OCI-M2 (cell line): ENCODE data around the gene TMEM125.

ENCODE experiments used
- DNase-seq: peaks from one replicate; lab custom pipeline; 2025; ENCODE audit not compliant: unreplicated experiment; lab: John Stamatoyannopoulos, UW

The TMEM125 gene

GRCh38 chr1:43292679-43293078 is 22.9 kb downstream of the TMEM125 start:
- DNase-seq: no peak

GRCh38 chr1:43293176-43293575 is 23.4 kb downstream of the TMEM125 start:
- DNase-seq: no peak

DNA sequence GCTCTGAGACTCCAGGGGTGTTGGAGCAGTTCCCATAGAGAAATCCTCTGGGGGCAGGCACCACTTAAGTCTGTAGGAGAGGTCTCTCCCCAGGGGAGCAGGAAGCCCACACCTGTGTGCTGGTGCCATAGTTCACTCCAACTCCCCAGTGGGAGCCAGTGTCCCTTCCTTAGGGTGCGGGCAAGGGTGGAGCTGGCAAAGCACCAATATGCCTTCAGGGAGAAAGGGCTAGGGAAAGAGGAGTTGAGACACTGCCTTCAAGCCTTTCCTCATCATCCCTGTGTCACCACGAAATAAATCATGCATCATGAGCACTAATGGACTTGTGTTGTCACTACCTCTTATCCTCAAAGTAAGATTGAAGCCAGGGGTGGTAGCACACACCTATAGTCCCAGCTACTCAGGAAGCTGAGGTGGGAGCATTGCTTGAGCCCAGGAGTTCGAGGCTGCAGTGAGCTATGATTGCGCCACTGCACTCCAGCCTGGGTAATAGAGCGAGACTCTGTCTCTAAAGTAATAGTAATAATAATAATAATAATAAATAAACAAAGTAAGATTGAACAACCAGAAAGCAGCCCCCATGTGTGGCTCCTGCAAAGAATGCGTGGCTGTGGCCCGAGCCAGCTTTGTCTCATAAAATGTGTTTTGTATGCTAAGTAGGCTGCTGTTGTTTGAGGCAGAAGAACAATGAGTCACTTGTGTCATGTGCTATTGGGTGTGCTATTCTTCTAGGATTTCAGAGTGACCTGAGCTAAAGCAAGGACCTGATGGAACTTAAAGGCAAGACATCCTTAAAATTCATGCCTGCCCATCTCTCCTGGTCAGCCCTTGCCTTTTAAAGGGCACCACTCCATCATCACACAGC is 24.3 kb downstream of the TMEM125 start:
- no peak for DNase-seq

DNA sequence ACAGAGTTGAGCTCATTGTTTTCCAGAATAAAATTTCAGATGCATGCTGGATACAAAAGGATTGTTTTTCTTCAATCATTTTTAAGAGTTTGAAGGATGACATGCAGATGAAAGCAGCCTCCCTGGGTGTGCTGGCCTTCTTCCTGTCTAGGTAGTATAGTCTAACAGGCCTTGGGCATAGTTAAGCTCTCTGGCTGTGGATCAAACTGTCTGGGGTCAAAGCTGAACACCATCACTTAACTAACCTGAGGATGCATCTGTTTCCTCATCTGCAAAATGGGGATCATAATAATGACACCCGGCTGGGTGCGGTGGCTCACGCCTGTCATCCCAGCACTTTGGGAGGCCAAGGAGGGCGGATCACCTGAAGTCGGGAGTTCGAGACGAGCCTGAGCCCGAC is 25.0 kb downstream of the TMEM125 start:
- DNase-seq: no peak

- no peak for DNase-seq
These were observed 26.4 kb downstream of the TMEM125 start for GRCh38 chr1:43296207-43296606.

DNA sequence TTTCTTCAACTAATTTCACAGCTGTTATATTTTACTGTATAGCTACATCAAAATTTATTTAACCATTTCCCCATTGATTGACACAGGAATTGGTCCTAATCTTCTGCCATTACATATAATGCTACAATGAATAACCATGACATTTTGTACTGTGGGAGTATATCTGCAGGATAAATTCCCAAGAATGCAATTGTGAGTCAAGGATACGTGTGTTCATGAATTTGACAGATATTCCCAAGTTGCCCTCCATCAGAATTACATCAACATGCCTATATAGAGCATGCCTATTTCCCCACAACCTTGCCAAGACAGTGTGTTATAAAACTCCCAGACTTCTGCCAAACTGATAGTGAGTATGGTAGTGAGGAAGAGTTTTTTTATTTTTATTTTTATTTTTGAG is 28.3 kb downstream of the TMEM125 start:
- DNase-seq: no peak

DNA sequence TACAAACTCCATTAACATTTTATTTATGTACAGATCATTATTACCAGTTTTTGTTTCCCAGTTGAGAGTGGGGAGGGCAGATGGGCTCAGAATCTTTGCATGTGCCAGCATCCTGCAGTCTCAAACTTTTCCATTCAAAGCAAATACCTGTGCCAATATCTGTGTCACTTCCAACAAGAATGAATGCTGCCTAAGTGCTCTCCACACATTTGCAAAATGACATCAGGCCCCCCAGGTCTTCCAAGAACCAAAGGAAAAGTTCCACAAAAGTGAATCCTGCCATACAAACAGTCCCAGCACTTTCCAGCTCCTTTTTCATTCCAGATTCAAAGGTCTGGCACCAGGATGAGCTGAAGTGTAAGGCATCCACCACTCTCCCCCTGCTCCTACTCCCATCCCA is 29.3 kb downstream of the TMEM125 start:
- no peak for DNase-seq

- no peak for DNase-seq
These were observed 30.8 kb downstream of the TMEM125 start, which contains the start of gene TIE1 for GRCh38 chr1:43300378-43301094. Gene TIE1 (plus strand): TSS chr1:43300982. CDS start chr1:43301072, 90 bp downstream.

- no peak for DNase-seq
These were observed 32.4 kb downstream of the TMEM125 start for GRCh38 chr1:43302201-43302600.

GRCh38 chr1:43302721-43303470 is 33.1 kb downstream of the TMEM125 start:
- DNase-seq: no peak

DNA sequence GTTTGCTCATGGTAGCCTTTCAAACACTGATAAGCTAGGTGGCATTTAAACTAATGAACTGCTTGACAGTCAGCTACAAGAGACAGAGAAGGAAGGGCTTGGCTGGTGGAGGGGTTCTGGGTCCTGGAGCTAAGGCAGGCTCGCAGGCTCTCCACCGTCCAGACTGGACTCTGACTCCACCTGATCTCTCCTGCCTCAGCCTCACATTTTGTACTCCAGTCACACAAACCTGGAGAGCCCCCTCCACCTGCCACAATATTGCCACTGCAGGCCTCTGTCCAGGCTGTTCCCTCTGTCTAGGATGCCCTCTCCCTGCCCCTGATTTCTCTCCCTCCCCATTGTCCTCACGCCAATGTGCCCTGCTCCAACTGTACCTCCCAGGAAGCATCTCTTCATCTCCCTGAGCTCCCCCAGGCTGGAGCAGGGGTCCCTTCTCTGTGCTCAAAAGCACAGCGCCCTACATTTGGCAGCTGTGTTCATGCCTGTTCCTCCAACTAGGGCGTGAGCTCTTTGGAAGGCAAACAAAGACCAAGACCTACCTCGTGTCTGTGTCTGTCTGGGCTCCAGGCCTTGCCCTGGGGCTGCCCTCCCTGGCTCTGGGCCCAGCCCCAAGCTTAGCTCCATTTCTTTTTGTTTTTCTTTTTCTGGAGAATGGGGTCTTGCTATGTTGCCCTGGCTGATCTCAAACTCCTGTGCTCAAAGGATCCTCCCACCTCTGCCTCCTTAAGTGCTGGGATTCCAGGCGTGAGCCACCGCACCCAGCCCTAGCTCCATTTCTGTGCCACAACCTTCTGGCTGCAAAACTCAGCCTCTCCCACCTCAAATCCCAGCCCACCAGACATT is 33.9 kb downstream of the TMEM125 start:
- no peak for DNase-seq

DNA sequence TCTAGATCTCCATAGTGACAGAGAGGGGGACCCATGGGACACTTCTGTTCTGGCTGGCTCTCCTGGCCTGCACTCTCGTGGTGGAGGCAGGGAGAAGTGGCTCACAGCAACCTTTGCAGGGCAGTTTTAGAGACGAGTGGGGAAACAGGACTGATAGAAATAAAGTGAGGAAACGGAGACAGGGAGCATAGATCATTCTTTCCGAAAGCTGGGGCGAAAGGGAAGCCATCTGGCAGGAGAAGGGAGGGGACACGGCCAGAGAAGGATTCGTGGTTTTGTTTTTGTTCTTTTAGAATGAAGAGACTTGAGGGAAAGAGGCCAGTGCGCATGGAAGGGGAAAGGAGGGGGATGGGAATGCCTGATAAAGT is 34.5 kb downstream of the TMEM125 start:
- no peak for DNase-seq

- DNase-seq: no peak
These were observed 35.1 kb downstream of the TMEM125 start for GRCh38 chr1:43304771-43305300.

DNA sequence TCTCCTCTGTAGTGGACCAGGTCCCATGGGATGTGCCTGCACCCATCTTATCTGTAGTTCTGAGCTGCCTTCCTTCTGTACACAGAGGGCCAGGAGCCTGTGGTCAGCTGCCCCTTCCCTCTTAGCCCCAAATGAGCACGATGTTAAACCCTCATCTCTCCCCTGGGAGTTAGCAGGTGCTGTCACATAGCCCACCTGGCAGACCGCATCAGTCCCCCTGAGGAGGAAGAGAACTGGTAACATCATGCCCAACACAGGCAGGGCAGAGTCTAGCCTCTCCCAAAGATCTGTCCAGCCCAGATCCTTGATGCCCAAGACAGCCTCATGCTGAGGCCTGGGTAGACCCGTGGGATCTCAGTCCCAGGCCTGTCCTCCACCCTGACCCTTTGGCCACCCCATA is 35.7 kb downstream of the TMEM125 start:
- DNase-seq: no peak

- DNase-seq: no peak
These were observed 36.3 kb downstream of the TMEM125 start for GRCh38 chr1:43305926-43306687.

- no peak for DNase-seq
These were observed 37.1 kb downstream of the TMEM125 start for GRCh38 chr1:43306688-43307457.

DNA sequence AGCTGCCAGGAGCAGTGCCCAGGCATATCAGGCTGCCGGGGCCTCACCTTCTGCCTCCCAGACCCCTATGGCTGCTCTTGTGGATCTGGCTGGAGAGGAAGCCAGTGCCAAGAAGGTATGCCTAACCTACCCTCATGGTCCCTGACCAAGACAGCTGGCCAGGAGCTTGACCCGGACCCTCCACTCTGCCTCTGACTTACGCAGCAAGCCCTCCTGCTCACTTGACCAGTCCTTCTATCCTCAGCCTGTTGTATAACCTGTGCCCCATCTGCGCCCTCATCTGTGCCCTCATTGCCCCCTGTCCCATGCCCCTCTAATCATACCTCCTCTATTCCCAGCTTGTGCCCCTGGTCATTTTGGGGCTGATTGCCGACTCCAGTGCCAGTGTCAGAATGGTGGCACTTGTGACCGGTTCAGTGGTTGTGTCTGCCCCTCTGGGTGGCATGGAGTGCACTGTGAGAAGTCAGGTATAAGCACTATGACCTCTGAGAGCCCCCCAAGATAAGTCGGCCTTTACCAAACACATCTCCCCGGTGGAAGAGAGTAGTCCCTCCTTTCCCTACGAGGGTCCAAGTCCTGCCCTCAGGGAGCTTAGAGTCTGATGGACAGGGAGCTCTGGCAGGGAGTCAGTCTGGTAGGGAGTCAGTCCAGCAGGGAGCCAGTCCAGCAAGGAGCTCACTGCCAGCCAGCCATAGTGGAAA is 37.8 kb downstream of the TMEM125 start:
- DNase-seq: no peak

DNA sequence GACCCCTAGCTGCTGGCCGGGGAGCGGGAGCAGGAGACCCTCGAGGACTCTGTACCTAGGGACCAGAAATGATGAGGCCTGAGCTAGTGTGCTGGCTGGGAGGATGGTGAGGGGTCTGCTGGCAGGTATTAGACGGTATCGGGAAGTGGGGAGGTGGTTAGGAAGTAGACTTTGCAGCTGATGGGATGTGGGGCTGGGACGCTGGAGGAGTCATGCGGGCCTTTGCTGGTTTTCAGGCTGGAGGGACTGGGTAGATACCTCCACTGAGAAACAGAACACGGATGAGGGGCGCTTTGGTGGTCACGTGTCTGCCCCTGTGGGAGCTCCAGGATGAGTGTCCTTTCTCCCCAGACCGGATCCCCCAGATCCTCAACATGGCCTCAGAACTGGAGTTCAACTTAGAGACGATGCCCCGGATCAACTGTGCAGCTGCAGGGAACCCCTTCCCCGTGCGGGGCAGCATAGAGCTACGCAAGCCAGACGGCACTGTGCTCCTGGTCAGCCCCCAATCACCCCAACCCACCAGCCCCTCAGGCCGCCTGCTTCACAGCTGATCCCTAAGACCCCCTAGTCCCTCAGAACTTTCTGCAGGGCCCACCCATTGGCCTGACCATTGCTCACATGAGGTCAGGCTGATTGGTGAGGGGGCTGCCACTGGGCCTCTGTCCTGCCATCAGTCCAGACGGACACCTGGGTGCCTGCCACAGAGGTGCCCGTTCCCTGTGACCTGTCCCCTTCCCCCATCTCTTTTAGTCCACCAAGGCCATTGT is 39.0 kb downstream of the TMEM125 start:
- DNase-seq: no peak
